ENCODE results near the gene HOXD11. TPM values are rescaled to one million over a fixed set of nuclear protein-coding genes. Genes with fewer than 3 reads are reported as not detected.

HOXD11 gene
- total RNA-seq, 6 donors from 2014 or later: not detected

GRCh38 chr2:176102309-176102866 lies 4.7 kb upstream of the HOXD11 start:
- Histone ChIP-seq H3K27me3 (peaks cover 2 to 95% (median 67%) of the 10 kb centered on the region in 4 donors), H3K36me3 (no peaks in the 10 kb centered on the region), H3K4me1 (peaks cover 22 to 46% (median 32%) of the 10 kb centered on the region in 4 donors), H3K4me3 (no peak overlapping the region), H3K9me3 (no peaks in the 10 kb centered on the region), H3K27ac (no peak overlapping the region)
- ATAC-seq (ENCODE audit: low FRiP score in 2 of 2) (no peak), DNase-seq (no peak)
- 18 to 20% methylated on average over 7 of the region's 7 CpGs for WGBS, 2 donors
- TF ChIP-seq POLR2AphosphoS5 (IDR thresholded peaks at IDR 0.05): no peak

- ATAC-seq (ENCODE audit: low FRiP score in 2 of 2) (no peak), DNase-seq (no peak)
- whole genome bisulfite sequencing, 2 donors: 30 to 31% methylated on average over 7 of the region's 7 CpGs
- Histone ChIP-seq H3K27me3 (peaks cover 2 to 94% (median 66%) of the 10 kb centered on the region in 4 donors), H3K9me3 (no peaks in the 10 kb centered on the region), H3K27ac (no peak overlapping the region), H3K4me3 (no peak overlapping the region), H3K36me3 (no peaks in the 10 kb centered on the region), H3K4me1 (peaks cover 15 to 46% (median 28%) of the 10 kb centered on the region in 4 donors)
- TF ChIP-seq EP300 (IDR thresholded peaks at IDR 0.05): no peak
- no peak for TF ChIP-seq POLR2AphosphoS5 (IDR thresholded peaks at IDR 0.05)
- no peak for TF ChIP-seq POLR2A (IDR thresholded peaks at IDR 0.05)
- TF ChIP-seq CTCF (IDR thresholded peaks at IDR 0.05): no peak
Observed at GRCh38 chr2:176103194-176103593, 3.9 kb upstream of the HOXD11 start.

- Histone ChIP-seq H3K27me3 (peaks cover 2 to 94% (median 64%) of the 10 kb centered on the region in 4 donors), H3K4me1 (peaks cover 15 to 51% (median 30%) of the 10 kb centered on the region in 4 donors), H3K4me3 (no peak overlapping the region), H3K36me3 (no peaks in the 10 kb centered on the region), H3K27ac (no peak overlapping the region), H3K9me3 (no peaks in the 10 kb centered on the region)
- 10% methylated on average over 17 of the region's 17 CpGs for WGBS, 2 donors
- no peak for TF ChIP-seq CTCF (IDR thresholded peaks at IDR 0.05)
- TF ChIP-seq POLR2A (IDR thresholded peaks at IDR 0.05): no peak
- TF ChIP-seq EP300 (IDR thresholded peaks at IDR 0.05): no peak
- TF ChIP-seq POLR2AphosphoS5 (IDR thresholded peaks at IDR 0.05): no peak
- DNase-seq: no peak
- no peak for ATAC-seq (ENCODE audit: low FRiP score in 2 of 2)
Observed at GRCh38 chr2:176103742-176104315, 3.3 kb upstream of the HOXD11 start.

GRCh38 chr2:176104316-176105077 lies 2.6 kb upstream of the HOXD11 start:
- 7 to 8% methylated on average over 40 to 51 of the region's 56 CpGs for WGBS, 2 donors
- H3K36me3 ChIP-seq: no peaks in the 10 kb centered on the region
- no peak overlapping the region for H3K27ac ChIP-seq
- peaks cover 15 to 51% (median 31%) of the 10 kb centered on the region in 4 donors for H3K4me1 ChIP-seq
- ATAC-seq (ENCODE audit: low FRiP score in 2 of 2) (no peak), DNase-seq (no peak)
- no peaks in the 10 kb centered on the region for H3K9me3 ChIP-seq
- TF ChIP-seq EP300 (IDR thresholded peaks at IDR 0.05): no peak
- TF ChIP-seq CTCF (IDR thresholded peaks at IDR 0.05): no peak
- TF ChIP-seq POLR2A (IDR thresholded peaks at IDR 0.05): no peak
- no peak for TF ChIP-seq POLR2AphosphoS5 (IDR thresholded peaks at IDR 0.05)
- H3K27me3 ChIP-seq: peaks cover 2 to 94% (median 64%) of the 10 kb centered on the region in 4 donors
- H3K4me3 ChIP-seq: no peak overlapping the region

GRCh38 chr2:176105078-176105729 lies 1.9 kb upstream of the HOXD11 start:
- H3K9me3 ChIP-seq: no peaks in the 10 kb centered on the region
- no peak for TF ChIP-seq POLR2A (IDR thresholded peaks at IDR 0.05)
- TF ChIP-seq POLR2AphosphoS5 (IDR thresholded peaks at IDR 0.05): no peak
- TF ChIP-seq CTCF (IDR thresholded peaks at IDR 0.05): no peak
- no peak for TF ChIP-seq EP300 (IDR thresholded peaks at IDR 0.05)
- no peak for ATAC-seq (ENCODE audit: low FRiP score in 2 of 2)
- peaks cover 15 to 44% (median 31%) of the 10 kb centered on the region in 4 donors for H3K4me1 ChIP-seq
- no peaks in the 10 kb centered on the region for H3K36me3 ChIP-seq
- no peak overlapping the region for H3K27ac ChIP-seq
- no peak overlapping the region for H3K4me3 ChIP-seq
- peaks cover 2 to 94% (median 62%) of the 10 kb centered on the region in 4 donors for H3K27me3 ChIP-seq
- no peak for DNase-seq
- WGBS, 2 donors: 10 to 12% methylated on average over 21 to 24 of the region's 25 CpGs

Measured in upper lobe of left lung (tissue), 6 donors.